Adipocyte (in vitro differentiated cells): ENCODE measurements around the gene CCDC106.

Experiments
- DNase-seq: peaks from one replicate; pipeline ENCODE4 v3.0.0-alpha.2; 2015; ENCODE audit warnings: low read depth
- H3K27me3 ChIP-seq: replicated peaks from 2 replicates; pipeline ENCODE4 v1.7.0; 2013; ENCODE audit warnings: mild to moderate bottlenecking, low read length, moderate library complexity; ENCODE audit not compliant: control insufficient read depth, insufficient read depth
- H3K36me3 ChIP-seq: 2 replicates; pipeline ENCODE4 v1.7.0; 2013; ENCODE audit warnings: low read length, mild to moderate bottlenecking, moderate library complexity; ENCODE audit not compliant: control insufficient read depth, insufficient read depth, severe bottlenecking
- H3K4me1 ChIP-seq: 2 replicates; pipeline ENCODE4 v1.7.0; 2013; ENCODE audit warnings: mild to moderate bottlenecking, low read length, moderate library complexity; ENCODE audit not compliant: control insufficient read depth, insufficient read depth
- H3K4me3 ChIP-seq: 2 replicates; pipeline ENCODE4 v1.7.0; 2013; ENCODE audit warnings: mild to moderate bottlenecking, low read length, moderate library complexity
- H3K9ac ChIP-seq: 2 replicates; pipeline ENCODE4 v1.7.0; 2013; ENCODE audit warnings: mild to moderate bottlenecking, low read length, moderate library complexity
- H3K9me3 ChIP-seq: 2 replicates; pipeline ENCODE4 v1.7.0; 2013; ENCODE audit warnings: mild to moderate bottlenecking, low read length, moderate library complexity; ENCODE audit not compliant: control insufficient read depth

Gene CCDC106

GRCh38 chr19:55666343-55667005, 18.5 kb downstream of the CCDC106 start:
- H3K9me3 ChIP-seq = no peaks in the 10 kb centered on the region
- no peaks in the 10 kb centered on the region for H3K4me1 ChIP-seq
- H3K27me3 ChIP-seq = no peaks in the 10 kb centered on the region
- DNase-seq = no peak
- no peak overlapping the region for H3K9ac ChIP-seq
- H3K36me3 ChIP-seq = peaks cover 90% of the 10 kb centered on the region
- H3K4me3 ChIP-seq = no peak overlapping the region

- no peak for DNase-seq
- no peaks in the 10 kb centered on the region for H3K9me3 ChIP-seq
- H3K27me3 ChIP-seq = no peaks in the 10 kb centered on the region
- peaks cover under 1% of the 10 kb centered on the region for H3K4me1 ChIP-seq
- H3K4me3 ChIP-seq = no peak overlapping the region
- no peak overlapping the region for H3K9ac ChIP-seq
- peaks cover 85% of the 10 kb centered on the region for H3K36me3 ChIP-seq
Measured at GRCh38 chr19:55667006-55667381, 19.0 kb downstream of the CCDC106 start.

GRCh38 chr19:55667511-55667910, 19.5 kb downstream of the CCDC106 start:
- Histone ChIP-seq H3K9ac (no peak overlapping the region), H3K9me3 (no peaks in the 10 kb centered on the region), H3K36me3 (peaks cover 82% of the 10 kb centered on the region), H3K4me3 (no peak overlapping the region), H3K27me3 (no peaks in the 10 kb centered on the region), H3K4me1 (peaks cover 4% of the 10 kb centered on the region)
- DNase-seq = no peak

DNA sequence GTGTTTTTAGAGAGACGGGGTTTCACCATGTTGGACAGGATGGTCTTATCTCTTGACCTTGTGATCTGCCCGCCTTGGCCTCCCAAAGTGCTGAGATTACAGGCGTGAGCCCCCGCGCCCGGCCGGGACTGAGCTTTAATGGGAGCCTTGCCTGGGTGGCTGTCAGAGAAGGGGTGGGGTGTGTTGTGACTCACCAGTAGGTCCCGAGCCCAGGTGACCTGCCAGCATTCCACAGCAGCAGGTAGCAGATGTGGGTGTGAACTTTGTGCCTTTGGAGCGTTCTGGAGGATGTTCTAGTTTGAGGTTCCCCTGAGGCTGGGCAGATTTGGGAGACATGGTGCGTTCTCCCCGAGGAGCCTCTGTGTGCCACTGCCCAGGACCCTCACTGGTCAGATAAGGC, 19.9 kb downstream of the CCDC106 start:
- no peaks in the 10 kb centered on the region for H3K9me3 ChIP-seq
- DNase-seq = no peak
- peaks cover 4% of the 10 kb centered on the region for H3K4me1 ChIP-seq
- no peaks in the 10 kb centered on the region for H3K27me3 ChIP-seq
- no peak overlapping the region for H3K9ac ChIP-seq
- peaks cover 78% of the 10 kb centered on the region for H3K36me3 ChIP-seq
- no peak overlapping the region for H3K4me3 ChIP-seq

DNA sequence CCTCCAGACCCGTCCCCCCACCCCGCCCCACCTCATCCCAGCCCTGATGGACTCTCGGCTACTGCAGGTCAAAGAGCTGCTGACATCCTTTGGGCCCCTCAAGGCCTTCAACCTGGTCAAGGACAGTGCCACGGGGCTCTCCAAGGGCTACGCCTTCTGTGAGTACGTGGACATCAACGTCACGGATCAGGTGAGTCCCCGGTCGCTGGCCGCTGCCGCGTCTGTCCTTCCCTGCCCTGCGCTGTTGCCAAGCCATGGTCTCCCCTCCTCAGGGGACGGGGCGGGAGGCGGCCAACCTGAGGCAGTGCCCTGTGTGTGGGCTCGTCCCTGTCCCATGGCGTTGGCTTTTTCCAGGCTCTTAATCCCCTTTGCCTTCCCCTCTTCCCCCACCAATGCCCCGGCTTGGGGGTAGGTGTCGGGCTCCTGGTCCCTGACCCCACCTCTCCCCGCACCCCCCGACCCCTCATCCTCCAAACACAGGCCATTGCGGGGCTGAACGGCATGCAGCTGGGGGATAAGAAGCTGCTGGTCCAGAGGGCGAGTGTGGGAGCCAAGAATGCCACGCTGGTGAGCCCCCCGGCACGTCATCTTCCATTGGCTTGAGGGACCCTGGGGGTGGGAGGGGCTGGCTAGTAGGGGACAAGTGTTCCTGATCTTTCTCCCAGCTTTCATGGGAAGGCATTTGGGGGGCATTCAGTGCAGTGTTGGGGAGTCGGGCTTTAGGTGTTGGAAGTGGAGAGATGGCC, 20.8 kb downstream of the CCDC106 start:
- Histone ChIP-seq H3K4me1 (peaks cover 4% of the 10 kb centered on the region), H3K9ac (no peak overlapping the region), H3K9me3 (no peaks in the 10 kb centered on the region), H3K36me3 (peaks cover 77% of the 10 kb centered on the region), H3K4me3 (no peak overlapping the region), H3K27me3 (no peaks in the 10 kb centered on the region)
- no peak for DNase-seq

DNA sequence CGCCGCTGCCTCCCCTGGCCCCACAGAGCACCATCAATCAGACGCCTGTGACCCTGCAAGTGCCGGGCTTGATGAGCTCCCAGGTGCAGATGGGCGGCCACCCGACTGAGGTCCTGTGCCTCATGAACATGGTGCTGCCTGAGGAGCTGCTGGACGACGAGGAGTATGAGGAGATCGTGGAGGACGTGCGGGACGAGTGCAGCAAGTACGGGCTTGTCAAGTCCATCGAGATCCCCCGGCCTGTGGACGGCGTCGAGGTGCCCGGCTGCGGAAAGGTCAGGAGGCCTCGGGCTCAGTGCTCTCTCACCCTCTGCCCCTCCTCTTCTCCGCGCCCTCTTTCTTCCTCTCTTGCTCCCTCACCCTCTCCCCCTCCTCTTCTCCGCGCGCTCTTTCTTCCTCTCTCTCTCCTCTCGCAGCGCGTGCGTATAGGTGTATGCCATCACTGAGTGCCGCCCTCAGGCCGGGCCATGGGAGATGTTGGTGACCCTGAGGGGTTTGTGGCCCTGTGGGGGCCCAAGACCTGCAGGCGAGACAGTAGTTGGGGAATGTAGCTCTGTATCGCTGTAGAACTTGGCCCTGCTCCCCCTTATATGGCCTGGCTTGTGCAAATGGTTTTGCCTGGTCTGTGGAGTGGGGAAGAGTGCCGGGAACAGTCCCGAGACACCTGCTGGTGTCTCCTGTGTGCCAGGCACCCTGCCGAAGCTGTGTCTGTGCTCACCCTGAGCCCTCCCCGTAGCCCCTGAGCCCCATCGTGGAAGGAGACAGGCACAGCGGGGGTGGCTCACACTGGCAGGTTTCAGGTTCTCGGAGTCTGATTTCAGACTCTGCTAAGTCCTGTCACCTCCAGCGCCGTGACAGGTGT, 21.6 kb downstream of the CCDC106 start:
- Histone ChIP-seq H3K4me3 (no peak overlapping the region), H3K36me3 (peaks cover 69% of the 10 kb centered on the region), H3K9me3 (no peaks in the 10 kb centered on the region), H3K4me1 (peaks cover 7% of the 10 kb centered on the region), H3K9ac (no peak overlapping the region), H3K27me3 (no peaks in the 10 kb centered on the region)
- no peak for DNase-seq

GRCh38 chr19:55670280-55671053, 22.5 kb downstream of the CCDC106 start:
- H3K4me1 ChIP-seq = peaks cover 7% of the 10 kb centered on the region
- H3K27me3 ChIP-seq = no peaks in the 10 kb centered on the region
- no peaks in the 10 kb centered on the region for H3K9me3 ChIP-seq
- no peak overlapping the region for H3K4me3 ChIP-seq
- H3K36me3 ChIP-seq = peaks cover 62% of the 10 kb centered on the region
- no peak for DNase-seq
- H3K9ac ChIP-seq = no peak overlapping the region

DNA sequence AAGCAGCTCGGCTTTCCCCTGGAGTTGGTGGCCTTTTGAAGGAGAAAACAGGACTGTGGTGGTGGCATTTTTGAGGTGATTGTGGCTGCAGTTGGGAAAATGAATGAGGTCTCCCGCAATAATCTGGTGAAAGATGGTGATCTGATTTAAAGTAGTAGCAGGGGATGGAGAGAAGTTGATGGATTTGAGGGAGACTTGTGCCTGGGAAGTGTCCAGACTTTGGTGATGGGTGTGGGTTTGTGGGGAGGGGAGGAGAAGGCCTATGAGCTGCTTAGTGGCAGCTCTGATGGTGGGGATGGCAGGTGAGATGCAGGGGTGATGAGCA, 23.0 kb downstream of the CCDC106 start:
- H3K27me3 ChIP-seq = no peaks in the 10 kb centered on the region
- H3K4me1 ChIP-seq = peaks cover 11% of the 10 kb centered on the region
- H3K4me3 ChIP-seq = no peak overlapping the region
- peaks cover 56% of the 10 kb centered on the region for H3K36me3 ChIP-seq
- DNase-seq = no peak
- no peak overlapping the region for H3K9ac ChIP-seq
- no peaks in the 10 kb centered on the region for H3K9me3 ChIP-seq

- Histone ChIP-seq H3K27me3 (no peaks in the 10 kb centered on the region), H3K9me3 (no peaks in the 10 kb centered on the region), H3K9ac (peak overlapping the region; percentile 42), H3K4me3 (no peak overlapping the region), H3K36me3 (peaks cover 42% of the 10 kb centered on the region), H3K4me1 (peaks cover 25% of the 10 kb centered on the region)
- DNase-seq = no peak
Measured at GRCh38 chr19:55672418-55672817, 24.4 kb downstream of the CCDC106 start.

DNA sequence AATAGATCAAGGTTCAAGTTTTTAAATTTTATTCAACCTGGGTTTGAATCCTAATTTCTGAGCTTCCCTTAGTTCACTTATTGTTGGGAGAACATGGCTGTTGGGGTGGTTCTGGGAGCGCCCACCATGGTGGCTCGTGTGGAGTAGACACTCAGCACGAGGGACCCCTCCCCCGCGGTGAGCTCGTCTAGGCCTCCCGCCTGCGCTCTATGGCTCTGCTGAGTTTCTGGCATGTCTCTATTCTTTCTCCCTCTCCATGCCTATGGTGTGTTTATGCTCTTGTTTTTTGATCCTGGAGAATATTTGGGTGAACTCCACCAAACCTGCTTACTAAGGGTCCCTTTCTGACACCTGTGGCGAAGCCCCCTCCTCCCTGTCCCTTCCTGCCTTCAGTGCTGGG, 25.5 kb downstream of the CCDC106 start:
- no peaks in the 10 kb centered on the region for H3K9me3 ChIP-seq
- H3K36me3 ChIP-seq = peaks cover 36% of the 10 kb centered on the region
- no peak overlapping the region for H3K4me3 ChIP-seq
- no peak overlapping the region for H3K9ac ChIP-seq
- no peaks in the 10 kb centered on the region for H3K27me3 ChIP-seq
- DNase-seq = no peak
- H3K4me1 ChIP-seq = peaks cover 32% of the 10 kb centered on the region

DNA sequence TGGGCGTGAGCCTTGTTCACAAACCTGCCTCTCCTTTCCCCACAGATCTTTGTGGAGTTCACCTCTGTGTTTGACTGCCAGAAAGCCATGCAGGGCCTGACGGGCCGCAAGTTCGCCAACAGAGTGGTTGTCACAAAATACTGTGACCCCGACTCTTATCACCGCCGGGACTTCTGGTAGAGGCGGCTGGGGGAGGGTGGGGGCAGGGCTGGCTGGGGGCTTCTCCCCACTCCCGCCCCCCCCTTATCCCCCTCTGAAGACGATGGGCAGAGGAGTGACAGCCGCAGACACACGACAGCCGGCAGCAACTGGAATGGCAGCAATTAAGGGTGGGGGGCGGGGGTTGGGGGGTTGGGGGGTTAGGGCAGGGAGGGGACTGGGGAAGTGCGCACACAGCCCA, 25.9 kb downstream of the CCDC106 start:
- DNase-seq = no peak
- Histone ChIP-seq H3K27me3 (no peaks in the 10 kb centered on the region), H3K4me3 (no peak overlapping the region), H3K9me3 (no peaks in the 10 kb centered on the region), H3K4me1 (peaks cover 32% of the 10 kb centered on the region), H3K9ac (no peak overlapping the region), H3K36me3 (peaks cover 36% of the 10 kb centered on the region)
